GM12878 (cell line): ENCODE measurements around the gene BTBD8. TPM values are rescaled to one million over a fixed set of nuclear protein-coding genes. Genes with fewer than 3 reads are reported as not detected.

Experiments used
- ATAC-seq: fragments of 200-7000 bp; cut with Tn5 transposase; 3 replicates; pipeline ENCODE4 v1.9.1; 2020; ENCODE audit warnings: mild to moderate bottlenecking, moderate library complexity
- BruUV-seq: library from RNA; stranded (reverse); fragments of 400-500 nt; replicated peaks from 2 replicates; lab custom pipeline; 2021; lab: Mats Ljungman, UMichigan
- CTCF ChIA-PET: fragments of 300-600 bp; sonication (Branson Sonifier 250); formaldehyde crosslinking; extraction: SDS; loops from one replicate; lab custom pipeline; 2021; ENCODE audit warnings: inconsistent platforms; lab: Yijun Ruan, JAX
- POLR2A ChIA-PET: fragments of 350-600 bp; formaldehyde crosslinking; extraction: SDS; loops from one replicate; lab custom pipeline; 2021; ENCODE audit warnings: inconsistent platforms; lab: Charles Lee
- RAD21 ChIA-PET: fragments of 300-600 bp; sonication (Branson Sonifier 250); formaldehyde crosslinking; loops from one replicate; lab custom pipeline; 2023; ENCODE audit warnings: antibody characterized with exemption; ENCODE audit not compliant: unreplicated experiment; lab: Charles Lee
- SMC1A ChIA-PET: fragments of 300-600 bp; sonication (Branson Sonifier 250); formaldehyde crosslinking; loops from one replicate; lab custom pipeline; 2023; ENCODE audit not compliant: unreplicated experiment, uncharacterized antibody; lab: Charles Lee
- DNase-seq: peaks from one replicate; pipeline ENCODE4 v3.0.0-alpha.2; 2011; ENCODE audit warnings: low read depth, low spot score
- FAIRE-seq: peaks from 3 replicates; lab custom pipeline; 2011; peaks lifted over from hg19 to GRCh38; lab: Jason Lieb, UNC
- H2AFZ ChIP-seq: 2 replicates; pipeline ENCODE4 v1.6.0; 2011; ENCODE audit warnings: low read depth, low read length, control low read depth; ENCODE audit not compliant: control insufficient read depth
- H3K27ac ChIP-seq: 2 replicates; pipeline ENCODE4 v1.5.1; 2011; ENCODE audit warnings: control low read depth; ENCODE audit not compliant: control insufficient read depth, insufficient read depth
- H3K27me3 ChIP-seq, 2 experiments: replicated peaks in 1 of 2; 2 replicates each; pipeline versions ENCODE4 v1.6.0 to v1.6.1; 2011; ENCODE audit warnings: low read length in 1 of 2; ENCODE audit not compliant: control insufficient read depth in 2 of 2, insufficient read depth in 2 of 2
- H3K36me3 ChIP-seq, 2 experiments: 2 replicates each; pipeline ENCODE4 v1.5.1; 2011; ENCODE audit warnings: low read length in 1 of 2; ENCODE audit not compliant: control insufficient read depth in 2 of 2, insufficient read depth in 2 of 2
- H3K4me1 ChIP-seq: 2 replicates; pipeline ENCODE4 v1.6.1; 2011; ENCODE audit warnings: mild to moderate bottlenecking, low read length, moderate library complexity, mixed read lengths; ENCODE audit not compliant: control insufficient read depth, insufficient read depth
- H3K4me2 ChIP-seq: 2 replicates; pipeline ENCODE4 v1.6.0; 2011; ENCODE audit warnings: control low read depth; ENCODE audit not compliant: control insufficient read depth, insufficient read depth
- H3K4me3 ChIP-seq: fragments of 200-600 bp; sonication (generic); 2 replicates; pipeline ENCODE4 v1.5.1; 2016
- H3K79me2 ChIP-seq: 2 replicates; pipeline ENCODE4 v1.6.0; 2011; ENCODE audit warnings: low read length; ENCODE audit not compliant: control insufficient read depth, insufficient read depth
- H3K9ac ChIP-seq: 2 replicates; pipeline ENCODE4 v1.8.0; 2011; ENCODE audit warnings: low read length, control low read depth, mixed read lengths; ENCODE audit not compliant: control insufficient read depth, insufficient read depth
- H3K9me3 ChIP-seq: replicated peaks from 3 replicates; pipeline ENCODE4 v1.5.1; 2011; ENCODE audit warnings: mild to moderate bottlenecking, low read length; ENCODE audit not compliant: control insufficient read depth, insufficient read depth
- H4K20me1 ChIP-seq: 2 replicates; pipeline ENCODE4 v1.6.0; 2011; ENCODE audit not compliant: control insufficient read depth, insufficient read depth
- BHLHE40 ChIP-seq, 2 experiments: fragments of 450-650 bp in 1 of 2; IDR thresholded peaks; 2 replicates each; pipeline ENCODE4 v1.6.1; 2011 to 2017; ENCODE audit warnings: low read depth in 2 of 2, borderline replicate concordance in 1 of 2, improper control_type of control experiment in 1 of 2, low read length in 1 of 2, mild to moderate bottlenecking in 1 of 2
- CBX5 ChIP-seq: sonication (generic); IDR thresholded peaks from 2 replicates; pipeline ENCODE4 v1.6.1; 2016; ENCODE audit warnings: low read depth, moderate library complexity, mild to moderate bottlenecking, inconsistent platforms
- CEBPB ChIP-seq, 2 experiments: fragments of 150-350 bp in 1 of 2; IDR thresholded peaks; 2 replicates each; pipeline ENCODE4 v1.6.1; 2012 to 2014; ENCODE audit warnings: low read depth in 2 of 2, low read length in 2 of 2, borderline replicate concordance in 1 of 2, inconsistent platforms in 1 of 2
- CREM ChIP-seq: IDR thresholded peaks from 2 replicates; pipeline ENCODE4 v1.6.1; 2014; ENCODE audit warnings: antibody characterized with exemption, low read depth
- CTCF ChIP-seq, 3 experiments: IDR thresholded peaks in 2 of 3; conservative IDR thresholded peaks in 1 of 3; 2 replicates each; pipeline ENCODE4 v1.5.1; 2011; ENCODE audit warnings: low read depth in 3 of 3, low read length in 3 of 3, mild to moderate bottlenecking in 3 of 3, control low read depth in 2 of 3, moderate library complexity in 2 of 3, inconsistent platforms in 1 of 3, mixed read lengths in 1 of 3; ENCODE audit not compliant: control insufficient read depth in 2 of 3, insufficient read depth in 1 of 3; ENCODE audit errors: extremely low read depth in 1 of 3
- EZH2 ChIP-seq: IDR thresholded peaks from 2 replicates; pipeline ENCODE4 v1.6.1; 2012; ENCODE audit warnings: low read depth, mild to moderate bottlenecking, control low read depth, inconsistent platforms, low read length, borderline replicate concordance; ENCODE audit not compliant: control insufficient read depth
- GABPA ChIP-seq: IDR thresholded peaks from 2 replicates; pipeline ENCODE4 v1.6.1; 2014; ENCODE audit warnings: antibody characterized with exemption, low read depth, mild to moderate bottlenecking, inconsistent platforms
- HCFC1 ChIP-seq: fragments of 150-350 bp; IDR thresholded peaks from 2 replicates; pipeline ENCODE4 v1.6.1; 2014; ENCODE audit warnings: low read length
- HDAC6 ChIP-seq: fragments of 200-600 bp; sonication (generic); IDR thresholded peaks from one replicate; pipeline ENCODE4 v1.8.0; 2017; ENCODE audit warnings: antibody characterized with exemption; ENCODE audit not compliant: unreplicated experiment
- JUND ChIP-seq: IDR thresholded peaks from 2 replicates; pipeline ENCODE4 v1.6.1; 2012; ENCODE audit warnings: low read depth, mild to moderate bottlenecking, low read length, improper control_type of control experiment, moderate library complexity
- NRF1 ChIP-seq: conservative IDR thresholded peaks from 2 replicates; pipeline ENCODE4 v1.6.1; 2011; ENCODE audit warnings: mild to moderate bottlenecking, low read depth, low read length, improper control_type of control experiment
- PAX8 ChIP-seq: fragments of 450-650 bp; IDR thresholded peaks from 2 replicates; pipeline ENCODE4 v1.6.1; 2017; ENCODE audit warnings: mild to moderate bottlenecking, moderate library complexity
- RCOR1 ChIP-seq: conservative IDR thresholded peaks from 2 replicates; pipeline ENCODE4 v1.6.1; 2012; ENCODE audit warnings: low read depth, low read length, improper control_type of control experiment
- TARDBP ChIP-seq: IDR thresholded peaks from 2 replicates; pipeline ENCODE4 v1.6.1; 2016; ENCODE audit warnings: borderline replicate concordance
- ZNF24 ChIP-seq: fragments of 450-650 bp; IDR thresholded peaks from 2 replicates; pipeline ENCODE4 v1.6.1; 2017; ENCODE audit warnings: antibody characterized with exemption, mild to moderate bottlenecking
- ZNF274 ChIP-seq: IDR thresholded peaks from one replicate; pipeline ENCODE4 v1.8.0; 2011; ENCODE audit not compliant: insufficient read length, insufficient read depth
- ZZZ3 ChIP-seq: IDR thresholded peaks from 2 replicates; pipeline ENCODE4 v1.6.1; 2011; ENCODE audit warnings: low read depth; ENCODE audit not compliant: control insufficient read depth, insufficient read length
- WGBS: methylation state at CpG from one replicate; pipeline ENCODE4 v1.1.6; 2016; ENCODE audit warnings: low lambda C conversion rate; ENCODE audit not compliant: insufficient replicate concordance, insufficient coverage; ENCODE audit errors: missing lambda C conversion rate; 5-methylcytosine and 5-hydroxymethylcytosine counted together
- in situ Hi-C: fragments of 300-500 bp; cut with MboI; formaldehyde crosslinking; loops from 9 replicates; pipeline ENCODE4 v1.14.3; 2018; ENCODE audit warnings: mixed read lengths
- intact Hi-C: fragments of 100-400 bp; cut with micrococcal nuclease; formaldehyde crosslinking; loops from one replicate; pipeline ENCODE4 v1.14.2; 2022; ENCODE audit not compliant: unreplicated experiment
- polyA plus RNA-seq, 11 experiments: library from polyadenylated mRNA; depleted of rRNA in 4 of 11; unstranded in 6 of 11; stranded (reverse) in 5 of 11; fragments of >200 nt; fragmentation: Nextera tagmentation in 4 of 11; fragmentation: Illumina TruSeq in 1 of 11; extraction: Ambion mirVana in 4 of 11; extraction: Trizol in 1 of 11; gene quantifications; 1 replicate in 1 of 11; 2 replicates in 10 of 11; pipeline versions ENCODE4 v1.2.1 to v1.2.3, GENCODE V29; 2011 to 2016; ENCODE audit warnings: inconsistent platforms in 2 of 11, missing spikeins in 2 of 11, low read depth in 1 of 11
- total RNA-seq, 4 experiments: library from RNA; depleted of rRNA in 3 of 4; stranded (reverse); fragments of >200 nt in 3 of 4; fragmentation: Illumina TruSeq in 1 of 4; extraction: Trizol in 1 of 4; gene quantifications; 2 replicates each; pipeline versions ENCODE4 v1.2.1 to v1.2.3, GENCODE V29; 2013 to 2021

BTBD8 gene
- total and polyA plus RNA-seq, 10 of the 15 experiments (the other 5 are each of a cell fraction or from before 2014, with no cell fraction given) = 0.07 to 0.32 (median 0.19) TPM; not detected in 1

GRCh38 chr1:92040971-92041370, 39.2 kb upstream of the BTBD8 start:
- Histone ChIP-seq H3K4me3 (no peak overlapping the region), H3K4me2 (no peak overlapping the region), H4K20me1 (no peaks in the 10 kb centered on the region), H3K9ac (no peak overlapping the region), H3K36me3 (no peaks in the 10 kb centered on the region), H3K79me2 (no peaks in the 10 kb centered on the region), H3K27ac (no peak overlapping the region), H3K27me3 (no peaks in the 10 kb centered on the region; a peak in 1 of 4 replicates), H3K4me1 (no peaks in the 10 kb centered on the region), H2AFZ (no peak overlapping the region), H3K9me3 (no peaks in the 10 kb centered on the region)
- BruUV-seq = no TSS peak
- intact Hi-C loops = no loop called here
- DNase-seq = no peak
- no peak for ATAC-seq
- in situ Hi-C loops = no loop called here
- 5% methylated on average over 1 of the region's 1 CpG for WGBS
- SMC1A ChIA-PET = no interaction called here
- POLR2A ChIA-PET = interaction anchor here (0.6 kb wide), 1 partner anchor 412 kb away, joined by 3 read pairs; no protein-coding TSS in a partner anchor
- RAD21 ChIA-PET = no interaction called here
- CTCF ChIA-PET = no interaction called here
- TF ChIP-seq BHLHE40 (IDR thresholded peaks at IDR 0.05; ENCODE audit: borderline replicate concordance in 1 of 2, low read depth in 2 of 2, low read length in 1 of 2) = no peak
- TF ChIP-seq NRF1 = no peak
- no peak for TF ChIP-seq RCOR1
- TF ChIP-seq CBX5 = no peak
- no peak for TF ChIP-seq PAX8
- FAIRE-seq = no peak

GRCh38 chr1:92043621-92044020, 36.5 kb upstream of the BTBD8 start:
- no peaks in the 10 kb centered on the region for H3K4me1 ChIP-seq
- no peaks in the 10 kb centered on the region for H3K9me3 ChIP-seq
- 10% methylated on average over 5 of the region's 5 CpGs for WGBS
- H3K27ac ChIP-seq = no peak overlapping the region
- no peak overlapping the region for H3K9ac ChIP-seq
- in situ Hi-C loops (no loop called here), intact Hi-C loops (no loop called here)
- H4K20me1 ChIP-seq = no peaks in the 10 kb centered on the region
- H2AFZ ChIP-seq = no peak overlapping the region
- BruUV-seq = no TSS peak
- no peaks in the 10 kb centered on the region for H3K36me3 ChIP-seq
- no peak overlapping the region for H3K4me2 ChIP-seq
- H3K79me2 ChIP-seq = no peaks in the 10 kb centered on the region
- H3K4me3 ChIP-seq = no peak overlapping the region
- H3K27me3 ChIP-seq = no peaks in the 10 kb centered on the region
- ChIA-PET POLR2A (no interaction called here), RAD21 (no interaction called here), SMC1A (no interaction called here), CTCF (no interaction called here)
- ATAC-seq = no peak
- no peak for DNase-seq
- FAIRE-seq = no peak
- TF ChIP-seq ZNF274 = no peak
- no peak for TF ChIP-seq HCFC1
- no peak for TF ChIP-seq TARDBP
- no peak for TF ChIP-seq EZH2
- no peak for TF ChIP-seq ZNF24
- TF ChIP-seq HDAC6 = no peak
- TF ChIP-seq ZZZ3 = no peak
- no peak for TF ChIP-seq CEBPB (IDR thresholded peaks at IDR 0.05; ENCODE audit: borderline replicate concordance in 1 of 2, low read depth in 2 of 2, low read length in 2 of 2)
- TF ChIP-seq JUND = no peak
- TF ChIP-seq GABPA = no peak
- TF ChIP-seq CTCF (IDR thresholded peaks at IDR 0.05 in 2 of 3, conservative IDR thresholded peaks at IDR 0.05 in 1 of 3; ENCODE audit: control insufficient read depth in 2 of 3, extremely low read depth in 1 of 3, insufficient read depth in 1 of 3, low read depth in 3 of 3, low read length in 3 of 3) = no peak
- TF ChIP-seq CREM = no peak
